PFSK-1 (cell line): ENCODE measurements around the gene NCLN.

ENCODE experiments used
- FOXP2 ChIP-seq: optimal IDR thresholded peaks from 2 replicates; pipeline ENCODE3; 2011; ENCODE audit warnings: borderline replicate concordance, control low read depth, inconsistent platforms; ENCODE audit not compliant: insufficient read depth; ENCODE audit errors: extremely low read length, extremely low read depth
- POLR2AphosphoS5 ChIP-seq: IDR thresholded peaks from 2 replicates; pipeline ENCODE4 v1.6.1; 2012; ENCODE audit warnings: low read depth, mild to moderate bottlenecking, control low read depth, low read length, moderate library complexity
- SIN3A ChIP-seq: IDR thresholded peaks from 2 replicates; pipeline ENCODE4 v1.6.1; 2012; ENCODE audit warnings: mild to moderate bottlenecking, low read length, moderate library complexity, borderline replicate concordance; ENCODE audit not compliant: insufficient read depth
- TAF1 ChIP-seq: IDR thresholded peaks from 2 replicates; pipeline ENCODE4 v1.6.1; 2012; ENCODE audit warnings: low read length, control low read depth, borderline replicate concordance; ENCODE audit not compliant: insufficient read depth
- TF ChIP-seq, protein P1 (sequence below), 2 experiments: IDR thresholded peaks; 2 replicates each; pipeline versions ENCODE4 v1.6.1 to v1.8.0; 2011 to 2012; ENCODE audit warnings: low read depth in 2 of 2, low read length in 2 of 2, control low read depth in 1 of 2, inconsistent platforms in 1 of 2, mild to moderate bottlenecking in 1 of 2, moderate library complexity in 1 of 2; ENCODE audit not compliant: insufficient read depth in 1 of 2

The NCLN gene

DNA sequence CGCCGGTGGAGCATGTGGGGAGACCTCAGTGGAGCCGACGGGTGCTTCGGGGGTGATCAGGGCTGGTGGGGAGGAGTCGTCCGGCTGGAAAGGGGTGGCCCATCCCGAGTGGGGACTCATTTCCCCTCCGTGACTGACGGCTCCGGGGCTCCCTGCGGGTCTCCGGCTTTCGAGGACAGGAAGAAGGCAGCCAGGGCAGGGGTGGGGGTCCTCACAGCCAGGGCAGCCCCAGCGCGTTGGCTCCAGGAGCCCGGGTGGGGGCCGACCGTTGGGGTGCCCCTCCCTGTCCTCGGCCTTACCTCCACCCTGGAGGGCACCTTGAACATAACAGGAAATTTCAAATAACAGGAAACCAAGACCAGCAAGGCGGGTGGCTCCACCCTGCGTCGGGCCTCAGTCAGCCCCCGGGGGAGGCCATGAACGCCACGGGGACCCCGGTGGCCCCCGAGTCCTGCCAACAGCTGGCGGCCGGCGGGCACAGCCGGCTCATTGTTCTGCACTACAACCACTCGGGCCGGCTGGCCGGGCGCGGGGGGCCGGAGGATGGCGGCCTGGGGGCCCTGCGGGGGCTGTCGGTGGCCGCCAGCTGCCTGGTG lies 7.3 kb upstream of the NCLN start, which contains the start of gene S1PR4:
S1PR4 (plus strand) TSS at position 393 of the 596 bp plus-strand sequence; CDS start at position 417, 24 bp downstream.
- TF ChIP-seq, protein P1, sequence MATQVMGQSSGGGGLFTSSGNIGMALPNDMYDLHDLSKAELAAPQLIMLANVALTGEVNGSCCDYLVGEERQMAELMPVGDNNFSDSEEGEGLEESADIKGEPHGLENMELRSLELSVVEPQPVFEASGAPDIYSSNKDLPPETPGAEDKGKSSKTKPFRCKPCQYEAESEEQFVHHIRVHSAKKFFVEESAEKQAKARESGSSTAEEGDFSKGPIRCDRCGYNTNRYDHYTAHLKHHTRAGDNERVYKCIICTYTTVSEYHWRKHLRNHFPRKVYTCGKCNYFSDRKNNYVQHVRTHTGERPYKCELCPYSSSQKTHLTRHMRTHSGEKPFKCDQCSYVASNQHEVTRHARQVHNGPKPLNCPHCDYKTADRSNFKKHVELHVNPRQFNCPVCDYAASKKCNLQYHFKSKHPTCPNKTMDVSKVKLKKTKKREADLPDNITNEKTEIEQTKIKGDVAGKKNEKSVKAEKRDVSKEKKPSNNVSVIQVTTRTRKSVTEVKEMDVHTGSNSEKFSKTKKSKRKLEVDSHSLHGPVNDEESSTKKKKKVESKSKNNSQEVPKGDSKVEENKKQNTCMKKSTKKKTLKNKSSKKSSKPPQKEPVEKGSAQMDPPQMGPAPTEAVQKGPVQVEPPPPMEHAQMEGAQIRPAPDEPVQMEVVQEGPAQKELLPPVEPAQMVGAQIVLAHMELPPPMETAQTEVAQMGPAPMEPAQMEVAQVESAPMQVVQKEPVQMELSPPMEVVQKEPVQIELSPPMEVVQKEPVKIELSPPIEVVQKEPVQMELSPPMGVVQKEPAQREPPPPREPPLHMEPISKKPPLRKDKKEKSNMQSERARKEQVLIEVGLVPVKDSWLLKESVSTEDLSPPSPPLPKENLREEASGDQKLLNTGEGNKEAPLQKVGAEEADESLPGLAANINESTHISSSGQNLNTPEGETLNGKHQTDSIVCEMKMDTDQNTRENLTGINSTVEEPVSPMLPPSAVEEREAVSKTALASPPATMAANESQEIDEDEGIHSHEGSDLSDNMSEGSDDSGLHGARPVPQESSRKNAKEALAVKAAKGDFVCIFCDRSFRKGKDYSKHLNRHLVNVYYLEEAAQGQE (IDR thresholded peaks at IDR 0.05; ENCODE audit: insufficient read depth in 1 of 2, low read depth in 2 of 2, low read length in 2 of 2), result no peak
- TF ChIP-seq POLR2AphosphoS5, result no peak
- TF ChIP-seq TAF1, result no peak
- TF ChIP-seq SIN3A, result no peak
- TF ChIP-seq FOXP2, result no peak

DNA sequence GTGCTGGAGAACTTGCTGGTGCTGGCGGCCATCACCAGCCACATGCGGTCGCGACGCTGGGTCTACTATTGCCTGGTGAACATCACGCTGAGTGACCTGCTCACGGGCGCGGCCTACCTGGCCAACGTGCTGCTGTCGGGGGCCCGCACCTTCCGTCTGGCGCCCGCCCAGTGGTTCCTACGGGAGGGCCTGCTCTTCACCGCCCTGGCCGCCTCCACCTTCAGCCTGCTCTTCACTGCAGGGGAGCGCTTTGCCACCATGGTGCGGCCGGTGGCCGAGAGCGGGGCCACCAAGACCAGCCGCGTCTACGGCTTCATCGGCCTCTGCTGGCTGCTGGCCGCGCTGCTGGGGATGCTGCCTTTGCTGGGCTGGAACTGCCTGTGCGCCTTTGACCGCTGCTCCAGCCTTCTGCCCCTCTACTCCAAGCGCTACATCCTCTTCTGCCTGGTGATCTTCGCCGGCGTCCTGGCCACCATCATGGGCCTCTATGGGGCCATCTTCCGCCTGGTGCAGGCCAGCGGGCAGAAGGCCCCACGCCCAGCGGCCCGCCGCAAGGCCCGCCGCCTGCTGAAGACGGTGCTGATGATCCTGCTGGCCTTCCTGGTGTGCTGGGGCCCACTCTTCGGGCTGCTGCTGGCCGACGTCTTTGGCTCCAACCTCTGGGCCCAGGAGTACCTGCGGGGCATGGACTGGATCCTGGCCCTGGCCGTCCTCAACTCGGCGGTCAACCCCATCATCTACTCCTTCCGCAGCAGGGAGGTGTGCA lies 6.6 kb upstream of the NCLN start:
- no peak for TF ChIP-seq TAF1
- TF ChIP-seq POLR2AphosphoS5, result no peak
- no peak for TF ChIP-seq FOXP2
- TF ChIP-seq SIN3A, result no peak
- TF ChIP-seq, protein P1 (IDR thresholded peaks at IDR 0.05; ENCODE audit: insufficient read depth in 1 of 2, low read depth in 2 of 2, low read length in 2 of 2), result no peak

DNA sequence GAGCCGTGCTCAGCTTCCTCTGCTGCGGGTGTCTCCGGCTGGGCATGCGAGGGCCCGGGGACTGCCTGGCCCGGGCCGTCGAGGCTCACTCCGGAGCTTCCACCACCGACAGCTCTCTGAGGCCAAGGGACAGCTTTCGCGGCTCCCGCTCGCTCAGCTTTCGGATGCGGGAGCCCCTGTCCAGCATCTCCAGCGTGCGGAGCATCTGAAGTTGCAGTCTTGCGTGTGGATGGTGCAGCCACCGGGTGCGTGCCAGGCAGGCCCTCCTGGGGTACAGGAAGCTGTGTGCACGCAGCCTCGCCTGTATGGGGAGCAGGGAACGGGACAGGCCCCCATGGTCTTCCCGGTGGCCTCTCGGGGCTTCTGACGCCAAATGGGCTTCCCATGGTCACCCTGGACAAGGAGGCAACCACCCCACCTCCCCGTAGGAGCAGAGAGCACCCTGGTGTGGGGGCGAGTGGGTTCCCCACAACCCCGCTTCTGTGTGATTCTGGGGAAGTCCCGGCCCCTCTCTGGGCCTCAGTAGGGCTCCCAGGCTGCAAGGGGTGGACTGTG lies 5.9 kb upstream of the NCLN start:
- no peak for TF ChIP-seq SIN3A
- TF ChIP-seq POLR2AphosphoS5, result no peak
- no peak for TF ChIP-seq FOXP2
- TF ChIP-seq, protein P1 (IDR thresholded peaks at IDR 0.05; ENCODE audit: insufficient read depth in 1 of 2, low read depth in 2 of 2, low read length in 2 of 2), result no peak
- no peak for TF ChIP-seq TAF1

DNA sequence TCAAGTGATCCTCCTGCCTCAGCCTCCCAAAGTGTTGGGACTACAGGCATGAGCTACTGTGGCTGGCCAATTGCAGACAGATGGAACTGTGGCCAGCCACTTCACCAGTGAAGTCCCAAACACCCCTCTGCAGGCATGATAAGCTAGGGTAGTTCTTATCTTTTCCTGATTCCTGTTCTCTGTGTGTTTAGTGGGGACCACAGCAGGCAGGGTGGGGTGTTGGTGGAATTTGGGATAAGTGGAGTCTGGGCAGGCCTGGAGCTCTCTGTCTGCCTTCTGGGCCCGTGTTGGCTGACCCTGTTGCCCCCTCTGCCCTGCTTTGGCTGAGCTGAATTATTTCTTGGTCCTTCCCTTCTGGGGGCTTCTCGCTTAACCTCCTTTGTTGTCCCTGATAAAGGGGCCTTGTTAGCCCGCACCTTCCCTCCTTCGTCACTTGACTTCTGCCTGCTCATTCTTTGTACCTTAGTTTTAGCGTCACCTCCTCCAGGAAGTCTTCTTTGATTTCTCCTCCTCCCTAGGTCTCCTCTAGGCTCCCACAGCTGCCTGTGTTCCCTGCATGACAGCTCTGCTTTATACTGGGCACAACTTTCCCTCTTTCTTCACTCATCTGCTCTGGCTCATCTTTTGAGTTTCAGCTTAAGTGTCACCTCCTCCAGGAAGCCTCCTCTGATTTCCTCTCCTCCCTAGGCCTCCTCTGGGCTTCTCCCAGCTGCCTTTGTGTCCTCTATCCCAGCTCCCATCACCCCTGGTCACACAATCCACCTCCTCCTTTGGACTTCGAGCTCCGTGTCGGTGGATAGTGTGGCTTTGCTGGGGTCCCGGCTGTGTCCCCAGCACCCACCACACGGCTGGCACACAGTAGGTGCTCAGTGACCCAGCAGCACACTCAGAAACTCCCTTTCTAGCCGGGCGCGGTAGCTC lies 1.7 kb upstream of the NCLN start:
- TF ChIP-seq, protein P1 (IDR thresholded peaks at IDR 0.05; ENCODE audit: insufficient read depth in 1 of 2, low read depth in 2 of 2, low read length in 2 of 2), result no peak
- TF ChIP-seq FOXP2 (no peak), SIN3A (no peak), TAF1 (no peak), POLR2AphosphoS5 (no peak)
